ENCODE results near the gene SP100. TPM values are rescaled to one million over a fixed set of nuclear protein-coding genes. Genes with fewer than 3 reads are reported as not detected.
A peak's percentile ranks its signal among the peaks of the same experiment; 100 is the strongest.
"Not testable (repeated sequence)": the region's sequence is repeated elsewhere in the genome, so short reads cannot be mapped to it uniquely, and the experiment has no call there.

SP100 gene
- 100 to 1,000 TPM; 203 to 391 (median 214) TPM for total RNA-seq
- polyA plus RNA-seq, result 100 to 1,000 TPM; 103 to 191 TPM
- total RNA-seq, result 278 reads per million, percentile 95 among the genes with 10 or more reads in this experiment

- DNase-seq, result peak; percentile 48 to 83 (median 78)
- ChIA-PET POLR2A (interaction anchor here (0.6 to 4.3 kb wide), 18 partner anchors 8 to 307 kb away, joined by 3 to 16 read pairs (median 4); partner anchors contain the start of genes SP110 and SP140L), CTCF (interaction anchor here (0.6 kb wide), 1 partner anchor 199 kb away, joined by 3 read pairs; no protein-coding TSS in a partner anchor)
- Mint-ChIP-seq H3K9me3 (no peaks in the 10 kb centered on the region), H3K27ac (peak within 1 kb of the TSS; percentile 93 to 100 (median 99)), H3K27me3 (no peaks in the 10 kb centered on the region), H3K36me3 (peaks cover 6 to 39% (median 18%) of the 10 kb centered on the region in 5 donors), H3K4me3 (peak within 1 kb of the TSS; percentile 91 to 100 (median 97)), H3K4me1 (peaks cover 47 to 90% (median 76%) of the 10 kb centered on the region in 7 donors)
- no peaks in the 10 kb centered on the region for H3K36me3 ChIP-seq (ENCODE audit: control insufficient read depth in 2 of 3, insufficient read depth in 3 of 3, low read length in 3 of 3)
- peak within 1 kb of the TSS; percentile 98 for H3K27ac ChIP-seq (ENCODE audit: low read depth, low read length)
- peak within 1 kb of the TSS; percentile 95 for H3K4me3 ChIP-seq (ENCODE audit: low read length)
- no peaks in the 10 kb centered on the region for H3K9me3 ChIP-seq (ENCODE audit: control insufficient read depth in 2 of 3, low read length in 3 of 3)
- H3K4me1 ChIP-seq (ENCODE audit: control insufficient read depth in 2 of 2, insufficient read depth in 2 of 2, low read length in 2 of 2), result peaks cover 41 to 51% of the 10 kb centered on the region in 2 donors
- H3K27me3 ChIP-seq (ENCODE audit: control insufficient read depth in 2 of 2, insufficient read depth in 2 of 2, low read length in 2 of 2), result no peaks in the 10 kb centered on the region
- intact Hi-C loops (cut with micrococcal nuclease), result loop anchor here (1.0 to 10.0 kb wide), 17 partner anchors 8 to 1289 kb away; partner anchors contain the start of genes SP110 (in 2 of the 2), CAB39 (in 1 of the 2), FBXO36 (in 1 of the 2) and PSMD1 (in 1 of the 2)
- peak; percentile 88 for ATAC-seq
Observed at GRCh38 chr2:230416061-230416721, at the start of gene SP100. Gene SP100, plus strand, starts transcription at chr2:230416201. Its CDS starts 96 bp downstream, at chr2:230416297.

- Mint-ChIP-seq H3K27ac (peak overlapping the region in 3 of 9 donors; percentile 43 to 77 (median 76)), H3K36me3 (peaks cover 27 to 80% (median 57%) of the 10 kb centered on the region in 5 donors), H3K27me3 (no peaks in the 10 kb centered on the region), H3K4me3 (no peak overlapping the region), H3K9me3 (no peaks in the 10 kb centered on the region), H3K4me1 (peaks cover 8 to 31% (median 26%) of the 10 kb centered on the region in 7 donors)
- Histone ChIP-seq H3K9me3 (ENCODE audit: control insufficient read depth in 2 of 3, low read length in 3 of 3) (no peaks in the 10 kb centered on the region), H3K36me3 (ENCODE audit: control insufficient read depth in 2 of 3, insufficient read depth in 3 of 3, low read length in 3 of 3) (peaks cover 7 to 57% (median 8%) of the 10 kb centered on the region in 3 experiments), H3K27me3 (ENCODE audit: control insufficient read depth in 2 of 2, insufficient read depth in 2 of 2, low read length in 2 of 2) (no peaks in the 10 kb centered on the region), H3K4me3 (ENCODE audit: low read length) (no peak overlapping the region), H3K4me1 (ENCODE audit: control insufficient read depth in 2 of 2, insufficient read depth in 2 of 2, low read length in 2 of 2) (no peaks in the 10 kb centered on the region), H3K27ac (ENCODE audit: low read depth, low read length) (no peak overlapping the region)
- intact Hi-C loops (cut with micrococcal nuclease), result no loop called here
- POLR2A ChIA-PET, result no interaction called here
- ATAC-seq, result no peak
- DNase-seq, result no peak
- CTCF ChIA-PET, result no interaction called here
Observed at GRCh38 chr2:230382108-230382507, 33.9 kb upstream of the SP100 start.

DNA sequence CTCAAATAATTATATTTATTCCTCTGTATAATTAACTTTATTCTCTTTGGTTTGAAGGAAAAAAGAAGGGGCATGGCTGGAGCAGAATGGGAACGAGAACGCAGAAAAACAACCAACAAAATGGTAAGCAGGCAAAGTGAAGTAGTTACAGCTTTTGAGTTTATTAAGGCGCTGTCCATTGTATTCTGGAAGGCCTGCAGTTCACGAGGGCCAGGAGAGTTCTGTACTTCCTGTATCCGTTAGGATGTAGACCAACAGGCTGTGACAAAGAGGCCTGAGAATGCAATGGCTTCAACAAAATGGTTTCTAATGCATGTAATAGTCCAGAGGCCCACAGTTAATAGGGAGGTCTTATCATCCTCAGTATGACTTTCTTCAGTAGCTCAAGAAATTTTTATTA, 32.5 kb upstream of the SP100 start:
- no peaks in the 10 kb centered on the region for H3K27me3 ChIP-seq (ENCODE audit: control insufficient read depth in 2 of 2, insufficient read depth in 2 of 2, low read length in 2 of 2)
- Mint-ChIP-seq H3K27me3 (no peaks in the 10 kb centered on the region), H3K4me1 (peaks cover 9 to 19% (median 16%) of the 10 kb centered on the region in 7 donors), H3K9me3 (no peaks in the 10 kb centered on the region), H3K27ac (no peak overlapping the region), H3K36me3 (peaks cover 18 to 80% (median 52%) of the 10 kb centered on the region in 5 donors), H3K4me3 (no peak overlapping the region)
- no peak for ATAC-seq
- no peak overlapping the region for H3K4me3 ChIP-seq (ENCODE audit: low read length)
- peaks cover 7 to 59% (median 14%) of the 10 kb centered on the region in 3 experiments for H3K36me3 ChIP-seq (ENCODE audit: control insufficient read depth in 2 of 3, insufficient read depth in 3 of 3, low read length in 3 of 3)
- ChIA-PET POLR2A (no interaction called here), CTCF (no interaction called here)
- intact Hi-C loops (cut with micrococcal nuclease), result no loop called here
- H3K9me3 ChIP-seq (ENCODE audit: control insufficient read depth in 2 of 3, low read length in 3 of 3), result no peaks in the 10 kb centered on the region
- H3K27ac ChIP-seq (ENCODE audit: low read depth, low read length), result no peak overlapping the region
- no peaks in the 10 kb centered on the region for H3K4me1 ChIP-seq (ENCODE audit: control insufficient read depth in 2 of 2, insufficient read depth in 2 of 2, low read length in 2 of 2)
- no peak for DNase-seq

- Mint-ChIP-seq H3K27ac (peak overlapping the region in 3 of 9 donors; percentile 13 to 61 (median 25)), H3K9me3 (peaks cover 0 to 1% (median 0%) of the 10 kb centered on the region in 11 donors), H3K27me3 (no peaks in the 10 kb centered on the region), H3K4me3 (no peak overlapping the region), H3K4me1 (peaks cover 5 to 16% (median 7%) of the 10 kb centered on the region in 7 donors), H3K36me3 (peaks cover 23 to 84% (median 60%) of the 10 kb centered on the region in 5 donors)
- H3K36me3 ChIP-seq (ENCODE audit: control insufficient read depth in 2 of 3, insufficient read depth in 3 of 3, low read length in 3 of 3), result peaks cover 21 to 72% (median 27%) of the 10 kb centered on the region in 3 experiments
- H3K27me3 ChIP-seq (ENCODE audit: control insufficient read depth in 2 of 2, insufficient read depth in 2 of 2, low read length in 2 of 2), result no peaks in the 10 kb centered on the region
- H3K9me3 ChIP-seq (ENCODE audit: control insufficient read depth in 2 of 3, low read length in 3 of 3), result no peaks in the 10 kb centered on the region
- no peaks in the 10 kb centered on the region for H3K4me1 ChIP-seq (ENCODE audit: control insufficient read depth in 2 of 2, insufficient read depth in 2 of 2, low read length in 2 of 2)
- CTCF ChIA-PET, result no interaction called here
- ATAC-seq (no peak), DNase-seq (no peak)
- POLR2A ChIA-PET, result no interaction called here
- intact Hi-C loops (cut with micrococcal nuclease), result no loop called here
- H3K4me3 ChIP-seq (ENCODE audit: low read length), result no peak overlapping the region
- H3K27ac ChIP-seq (ENCODE audit: low read depth, low read length), result no peak overlapping the region
Observed at GRCh38 chr2:230384986-230385385, 31.0 kb upstream of the SP100 start.

GRCh38 chr2:230394301-230394700, 21.7 kb upstream of the SP100 start:
- H3K4me1 Mint-ChIP-seq, result peaks cover 0 to 7% (median 4%) of the 10 kb centered on the region in 7 donors
- CTCF ChIA-PET, result no interaction called here
- peak overlapping the region in 1 of 9 donors; percentile 21 for H3K27ac Mint-ChIP-seq
- no peak for DNase-seq
- no peak for ATAC-seq
- Histone ChIP-seq H3K36me3 (ENCODE audit: control insufficient read depth in 2 of 3, insufficient read depth in 3 of 3, low read length in 3 of 3) (peaks cover 26 to 89% (median 36%) of the 10 kb centered on the region in 3 experiments), H3K4me1 (ENCODE audit: control insufficient read depth in 2 of 2, insufficient read depth in 2 of 2, low read length in 2 of 2) (no peaks in the 10 kb centered on the region), H3K4me3 (ENCODE audit: low read length) (no peak overlapping the region), H3K27me3 (ENCODE audit: control insufficient read depth in 2 of 2, insufficient read depth in 2 of 2, low read length in 2 of 2) (no peaks in the 10 kb centered on the region), H3K27ac (ENCODE audit: low read depth, low read length) (no peak overlapping the region), H3K9me3 (ENCODE audit: control insufficient read depth in 2 of 3, low read length in 3 of 3) (peaks cover 0 to 13% (median 0%) of the 10 kb centered on the region in 3 experiments)
- peaks cover 0 to 16% (median 6%) of the 10 kb centered on the region in 11 donors for H3K9me3 Mint-ChIP-seq
- H3K27me3 Mint-ChIP-seq, result no peaks in the 10 kb centered on the region
- peaks cover 42 to 96% (median 83%) of the 10 kb centered on the region in 5 donors for H3K36me3 Mint-ChIP-seq
- H3K4me3 Mint-ChIP-seq, result no peak overlapping the region
- intact Hi-C loops (cut with micrococcal nuclease), result no loop called here
- POLR2A ChIA-PET, result interaction anchor here (0.6 kb wide), 1 partner anchor 8 kb away, joined by 3 read pairs; no protein-coding TSS in a partner anchor

GRCh38 chr2:230398698-230399097, 17.3 kb upstream of the SP100 start:
- H3K4me3 Mint-ChIP-seq; H3K27me3 Mint-ChIP-seq; H3K27me3 ChIP-seq (ENCODE audit: control insufficient read depth in 2 of 2, insufficient read depth in 2 of 2, low read length in 2 of 2); H3K4me3 ChIP-seq (ENCODE audit: low read length); H3K27ac ChIP-seq (ENCODE audit: low read depth, low read length); DNase-seq; H3K4me1 Mint-ChIP-seq; H3K4me1 ChIP-seq (ENCODE audit: control insufficient read depth in 2 of 2, insufficient read depth in 2 of 2, low read length in 2 of 2); CTCF ChIA-PET; POLR2A ChIA-PET; ATAC-seq: not testable (repeated sequence)
- Mint-ChIP-seq H3K9me3 (peaks cover 0 to 13% (median 4%) of the 10 kb centered on the region in 11 donors), H3K36me3 (peaks cover 35 to 82% (median 61%) of the 10 kb centered on the region in 5 donors), H3K27ac (peak overlapping the region in 5 of 9 donors; percentile 9 to 77 (median 39))
- intact Hi-C loops (cut with micrococcal nuclease), result loop anchor here in 1 of 2 donors (5.0 kb wide), 1 partner anchor 34 kb away; no protein-coding TSS in a partner anchor
- peaks cover 0 to 13% (median 0%) of the 10 kb centered on the region in 3 experiments for H3K9me3 ChIP-seq (ENCODE audit: control insufficient read depth in 2 of 3, low read length in 3 of 3)
- peaks cover 19 to 80% (median 31%) of the 10 kb centered on the region in 3 experiments for H3K36me3 ChIP-seq (ENCODE audit: control insufficient read depth in 2 of 3, insufficient read depth in 3 of 3, low read length in 3 of 3)

All from naive thymus-derived CD4-positive, alpha-beta T cell (primary cell).